ENCODE measurements around the gene BUD13. TPM values are rescaled to one million over a fixed set of nuclear protein-coding genes. Genes with fewer than 3 reads are reported as not detected.

The BUD13 gene
- total RNA-seq, 1 experiment from 2014 or later = 30.0 TPM

- H3K27me3 ChIP-seq (ENCODE audit: control insufficient read depth, insufficient read depth, low read length) = no peaks in the 10 kb centered on the region
- POLR2A ChIA-PET = no interaction called here
- no peaks in the 10 kb centered on the region for H3K36me3 ChIP-seq (ENCODE audit: control insufficient read depth, insufficient read depth, low read length)
- peaks cover 4% of the 10 kb centered on the region; the same call in 1 of the 2 replicates for H3K4me1 ChIP-seq (ENCODE audit: control insufficient read depth, insufficient read depth, low read length)
- TF ChIP-seq TCF7L2 (IDR thresholded peaks at IDR 0.05; ENCODE audit: low read depth, low read length) (no peak), POLR2AphosphoS5 (IDR thresholded peaks at IDR 0.05; ENCODE audit: low read depth, low read length) (no peak), SIN3A (IDR thresholded peaks at IDR 0.05; ENCODE audit: borderline replicate concordance, insufficient read depth, low read depth, low read length) (no peak), CTCF (IDR thresholded peaks at IDR 0.05) (no peak), REST (IDR thresholded peaks at IDR 0.05; ENCODE audit: insufficient read depth in 1 of 2, low read depth in 2 of 2, low read length in 1 of 2) (no peak)
- DNase-seq (ENCODE audit: low read depth, low spot score) (no peak), ATAC-seq (no peak)
- in situ Hi-C loops (cut with HindIII; ENCODE audit: low pct_unique_long_range_greater_than_20kb, low sequenced_read_pairs) = no loop called here
- no peak overlapping the region for H3K4me3 ChIP-seq (ENCODE audit: low read depth in 2 of 2, low read length in 2 of 2)
- intact Hi-C loops (cut with micrococcal nuclease; ENCODE audit: unreplicated experiment) = no loop called here
- no peak overlapping the region for H3K27ac ChIP-seq (ENCODE audit: low read length)
- no peaks in the 10 kb centered on the region for H3K9me3 ChIP-seq (ENCODE audit: control insufficient read depth, insufficient read depth, low read depth, low read length)
- CTCF ChIA-PET = interaction anchor here (0.6 kb wide), 1 partner anchor 8 kb away, joined by 4 read pairs; no protein-coding TSS in a partner anchor
- no TSS peak for BruUV-seq (replicated peaks)
Measured at GRCh38 chr11:116740741-116741140, 32.0 kb downstream of the BUD13 start.

DNA sequence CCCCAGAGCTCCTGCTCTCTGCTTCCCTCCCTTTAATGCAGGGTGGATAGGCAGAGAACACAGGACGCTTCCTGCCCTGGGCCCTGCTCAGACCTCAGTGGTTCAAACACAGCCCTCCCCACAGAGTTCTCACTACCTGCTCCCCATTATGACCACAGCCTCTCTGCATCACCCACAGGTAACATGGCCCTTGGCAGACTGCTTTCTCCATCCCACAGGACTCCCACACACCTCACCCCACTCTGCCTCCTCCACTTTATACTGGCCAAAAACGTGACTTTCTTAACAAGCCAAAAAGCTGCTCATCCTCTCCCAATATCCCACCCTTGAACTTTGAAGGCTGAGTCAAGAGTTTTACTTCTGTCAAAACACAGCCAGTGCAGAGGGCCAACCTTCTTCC is 33.8 kb downstream of the BUD13 start:
- in situ Hi-C loops (cut with HindIII; ENCODE audit: low pct_unique_long_range_greater_than_20kb, low sequenced_read_pairs) (no loop called here), intact Hi-C loops (cut with micrococcal nuclease; ENCODE audit: unreplicated experiment) (no loop called here)
- H3K36me3 ChIP-seq (ENCODE audit: control insufficient read depth, insufficient read depth, low read length) = no peaks in the 10 kb centered on the region
- ChIA-PET POLR2A (interaction anchor here (0.7 kb wide), 1 partner anchor 48 kb away, joined by 9 read pairs; no protein-coding TSS in a partner anchor), CTCF (no interaction called here)
- no peak for DNase-seq (ENCODE audit: low read depth, low spot score)
- no peak overlapping the region for H3K4me3 ChIP-seq (ENCODE audit: low read depth in 2 of 2, low read length in 2 of 2)
- TF ChIP-seq TCF7L2 (IDR thresholded peaks at IDR 0.05; ENCODE audit: low read depth, low read length) = no peak
- TF ChIP-seq SIN3A (IDR thresholded peaks at IDR 0.05; ENCODE audit: borderline replicate concordance, insufficient read depth, low read depth, low read length) = no peak
- no peak for TF ChIP-seq POLR2AphosphoS5 (IDR thresholded peaks at IDR 0.05; ENCODE audit: low read depth, low read length)
- TF ChIP-seq REST (IDR thresholded peaks at IDR 0.05; ENCODE audit: insufficient read depth in 1 of 2, low read depth in 2 of 2, low read length in 1 of 2) = no peak
- TF ChIP-seq CTCF (IDR thresholded peaks at IDR 0.05) = no peak
- ATAC-seq = no peak
- no peak overlapping the region for H3K27ac ChIP-seq (ENCODE audit: low read length)
- peaks cover 4% of the 10 kb centered on the region; the same call in 1 of the 2 replicates for H3K4me1 ChIP-seq (ENCODE audit: control insufficient read depth, insufficient read depth, low read length)
- H3K27me3 ChIP-seq (ENCODE audit: control insufficient read depth, insufficient read depth, low read length) = no peaks in the 10 kb centered on the region
- BruUV-seq (replicated peaks) = no TSS peak
- no peaks in the 10 kb centered on the region for H3K9me3 ChIP-seq (ENCODE audit: control insufficient read depth, insufficient read depth, low read depth, low read length)
